Omental fat pad (tissue), 4 donors: ENCODE results near the gene HIVEP2. TPM values are rescaled to one million over a fixed set of nuclear protein-coding genes. Genes with fewer than 3 reads are reported as not detected.

Source experiments
- ATAC-seq: fragments of 150-250 bp; one replicate; pipeline ENCODE4 v1.9.1; 2016; ENCODE audit warnings: mild to moderate bottlenecking, moderate library complexity; ENCODE audit not compliant: low FRiP score
- DNase-seq: peaks from one replicate; pipeline ENCODE4 v3.0.0-alpha.2; 2019; ENCODE audit warnings: low spot score
- total RNA-seq, 4 donors: library from RNA; depleted of rRNA; stranded (reverse); fragments of >200 nt; gene quantifications; one replicate each; pipeline ENCODE4 v1.1.0, GENCODE V29; 2016
- TF ChIP-seq, protein P1 (sequence below), 3 donors: fragments of 450-650 bp; IDR thresholded peaks; one replicate each; pipeline ENCODE4 v1.5.1; 2016 to 2017; ENCODE audit warnings: antibody characterized with exemption in 3 of 3, mild to moderate bottlenecking in 3 of 3, moderate library complexity in 2 of 3

Gene HIVEP2
- total RNA-seq, 4 donors from 2014 or later = 14.9 to 47.3 (median 26.9) TPM

- DNase-seq = no peak
- no peak for ATAC-seq
- TF ChIP-seq, protein P1, sequence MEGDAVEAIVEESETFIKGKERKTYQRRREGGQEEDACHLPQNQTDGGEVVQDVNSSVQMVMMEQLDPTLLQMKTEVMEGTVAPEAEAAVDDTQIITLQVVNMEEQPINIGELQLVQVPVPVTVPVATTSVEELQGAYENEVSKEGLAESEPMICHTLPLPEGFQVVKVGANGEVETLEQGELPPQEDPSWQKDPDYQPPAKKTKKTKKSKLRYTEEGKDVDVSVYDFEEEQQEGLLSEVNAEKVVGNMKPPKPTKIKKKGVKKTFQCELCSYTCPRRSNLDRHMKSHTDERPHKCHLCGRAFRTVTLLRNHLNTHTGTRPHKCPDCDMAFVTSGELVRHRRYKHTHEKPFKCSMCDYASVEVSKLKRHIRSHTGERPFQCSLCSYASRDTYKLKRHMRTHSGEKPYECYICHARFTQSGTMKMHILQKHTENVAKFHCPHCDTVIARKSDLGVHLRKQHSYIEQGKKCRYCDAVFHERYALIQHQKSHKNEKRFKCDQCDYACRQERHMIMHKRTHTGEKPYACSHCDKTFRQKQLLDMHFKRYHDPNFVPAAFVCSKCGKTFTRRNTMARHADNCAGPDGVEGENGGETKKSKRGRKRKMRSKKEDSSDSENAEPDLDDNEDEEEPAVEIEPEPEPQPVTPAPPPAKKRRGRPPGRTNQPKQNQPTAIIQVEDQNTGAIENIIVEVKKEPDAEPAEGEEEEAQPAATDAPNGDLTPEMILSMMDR (IDR thresholded peaks at IDR 0.05) = no peak
These were observed 103.1 kb downstream of the HIVEP2 start for GRCh38 chr6:142841915-142842314.

- TF ChIP-seq, protein P1 (IDR thresholded peaks at IDR 0.05) = no peak
- no peak for ATAC-seq
- no peak for DNase-seq
These were observed 105.3 kb downstream of the HIVEP2 start for GRCh38 chr6:142839686-142840040.

GRCh38 chr6:142838821-142839685, 105.9 kb downstream of the HIVEP2 start:
- ATAC-seq = peak; percentile 85

DNA sequence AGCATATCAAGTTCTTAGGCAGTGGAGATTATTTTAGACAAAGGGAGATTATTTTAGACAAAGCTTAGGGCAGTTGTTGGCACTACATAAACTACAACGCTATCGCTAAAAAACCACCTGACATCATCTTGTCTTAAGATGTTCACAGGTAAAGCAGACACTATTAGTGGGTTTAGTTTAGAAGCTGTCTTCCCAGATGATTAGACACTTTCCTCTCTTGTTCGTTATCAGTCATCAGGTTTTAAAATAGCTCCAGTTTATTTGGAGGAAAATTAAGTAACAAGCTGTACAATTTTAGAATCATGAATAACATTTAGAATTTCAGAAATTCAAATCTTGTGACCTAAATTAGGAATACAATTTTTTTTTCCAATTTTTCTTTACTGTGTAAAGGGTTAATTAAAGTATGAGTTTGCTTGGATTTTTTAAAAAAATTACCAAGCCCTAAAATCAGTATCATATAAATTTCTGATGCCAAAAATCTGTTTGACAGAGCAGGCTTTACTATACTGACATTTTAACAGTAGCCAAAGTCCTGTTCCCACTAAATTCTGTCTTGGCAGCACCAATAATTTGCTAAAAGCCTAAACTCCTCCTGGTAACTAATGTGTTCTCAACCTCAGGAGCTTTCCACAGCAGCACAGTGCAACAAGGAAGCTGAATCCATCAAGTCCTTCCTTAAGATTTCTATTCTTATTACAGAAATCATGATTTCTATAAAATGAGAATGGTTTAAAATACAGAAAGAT, 109.0 kb downstream of the HIVEP2 start:
- TF ChIP-seq, protein P1 (IDR thresholded peaks at IDR 0.05) = no peak
- DNase-seq (no peak), ATAC-seq (no peak)

More at GRCh38 chr6:142838821-142839685, 105.9 kb downstream of the HIVEP2 start:
- DNase-seq = no peak
- TF ChIP-seq, protein P1 (IDR thresholded peaks at IDR 0.05) = no peak

GRCh38 chr6:142834853-142835252, 110.1 kb downstream of the HIVEP2 start:
- DNase-seq (no peak), ATAC-seq (no peak)
- TF ChIP-seq, protein P1 (IDR thresholded peaks at IDR 0.05) = no peak

DNA sequence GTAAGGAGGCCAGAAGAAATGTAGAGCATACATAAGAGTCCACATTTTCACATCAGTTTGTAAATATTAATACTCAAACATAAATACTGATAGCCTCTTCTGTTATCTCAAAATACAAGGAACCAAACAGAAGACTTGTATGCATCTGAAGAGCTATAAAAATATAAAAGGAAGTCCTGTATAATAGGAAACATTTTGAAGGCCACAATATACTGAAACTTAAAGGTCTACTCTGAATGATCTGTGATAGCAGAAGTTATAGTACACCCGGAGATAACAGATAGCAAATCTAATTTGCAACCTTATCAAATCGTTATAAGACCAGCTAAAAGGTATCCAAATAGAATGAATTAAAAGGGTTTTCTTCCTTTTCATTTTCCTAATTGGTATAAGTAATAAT, 111.2 kb downstream of the HIVEP2 start:
- ATAC-seq = no peak
- TF ChIP-seq, protein P1 (IDR thresholded peaks at IDR 0.05) = no peak
- DNase-seq = no peak
